ENCODE results near the gene RPS19BP1.

DNA sequence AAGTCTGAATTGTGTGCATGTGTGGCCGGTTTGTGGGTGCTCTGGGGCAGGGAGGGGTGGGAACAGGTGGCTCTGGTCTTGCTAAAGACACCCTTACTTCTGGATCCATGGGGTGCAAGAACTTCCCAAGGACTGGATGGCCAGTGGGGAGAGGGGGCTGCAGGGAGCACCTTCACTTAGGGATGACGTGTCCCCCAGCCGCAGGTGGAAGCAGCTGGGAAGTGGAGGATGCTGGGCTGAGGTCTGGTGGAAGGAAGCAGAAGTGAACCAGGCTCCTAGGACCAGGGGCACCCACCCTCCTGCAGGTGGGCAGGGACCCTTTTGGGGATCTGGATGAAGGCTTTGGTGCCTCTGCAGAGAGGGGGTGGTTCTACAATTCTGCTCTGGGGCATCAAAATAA is 40.4 kb downstream of the RPS19BP1 start:
- TF ChIP-seq YY1 (IDR thresholded peaks at IDR 0.05; ENCODE audit: extremely low read depth, insufficient replicate concordance, low read depth, low read length) (no peak), POLR2A (IDR thresholded peaks at IDR 0.05; ENCODE audit: borderline replicate concordance, extremely low read depth, insufficient read depth, insufficient read length) (no peak), CEBPB (IDR thresholded peaks at IDR 0.05; ENCODE audit: low read depth) (no peak), ELF1 (IDR thresholded peaks at IDR 0.05; ENCODE audit: borderline replicate concordance, low read depth) (no peak), POLR2AphosphoS5 (IDR thresholded peaks at IDR 0.05; ENCODE audit: low read depth, low read length) (no peak), JUND (IDR thresholded peaks at IDR 0.05) (no peak), SP1 (IDR thresholded peaks at IDR 0.05; ENCODE audit: low read depth) (no peak)
- TF ChIP-seq, protein P1, sequence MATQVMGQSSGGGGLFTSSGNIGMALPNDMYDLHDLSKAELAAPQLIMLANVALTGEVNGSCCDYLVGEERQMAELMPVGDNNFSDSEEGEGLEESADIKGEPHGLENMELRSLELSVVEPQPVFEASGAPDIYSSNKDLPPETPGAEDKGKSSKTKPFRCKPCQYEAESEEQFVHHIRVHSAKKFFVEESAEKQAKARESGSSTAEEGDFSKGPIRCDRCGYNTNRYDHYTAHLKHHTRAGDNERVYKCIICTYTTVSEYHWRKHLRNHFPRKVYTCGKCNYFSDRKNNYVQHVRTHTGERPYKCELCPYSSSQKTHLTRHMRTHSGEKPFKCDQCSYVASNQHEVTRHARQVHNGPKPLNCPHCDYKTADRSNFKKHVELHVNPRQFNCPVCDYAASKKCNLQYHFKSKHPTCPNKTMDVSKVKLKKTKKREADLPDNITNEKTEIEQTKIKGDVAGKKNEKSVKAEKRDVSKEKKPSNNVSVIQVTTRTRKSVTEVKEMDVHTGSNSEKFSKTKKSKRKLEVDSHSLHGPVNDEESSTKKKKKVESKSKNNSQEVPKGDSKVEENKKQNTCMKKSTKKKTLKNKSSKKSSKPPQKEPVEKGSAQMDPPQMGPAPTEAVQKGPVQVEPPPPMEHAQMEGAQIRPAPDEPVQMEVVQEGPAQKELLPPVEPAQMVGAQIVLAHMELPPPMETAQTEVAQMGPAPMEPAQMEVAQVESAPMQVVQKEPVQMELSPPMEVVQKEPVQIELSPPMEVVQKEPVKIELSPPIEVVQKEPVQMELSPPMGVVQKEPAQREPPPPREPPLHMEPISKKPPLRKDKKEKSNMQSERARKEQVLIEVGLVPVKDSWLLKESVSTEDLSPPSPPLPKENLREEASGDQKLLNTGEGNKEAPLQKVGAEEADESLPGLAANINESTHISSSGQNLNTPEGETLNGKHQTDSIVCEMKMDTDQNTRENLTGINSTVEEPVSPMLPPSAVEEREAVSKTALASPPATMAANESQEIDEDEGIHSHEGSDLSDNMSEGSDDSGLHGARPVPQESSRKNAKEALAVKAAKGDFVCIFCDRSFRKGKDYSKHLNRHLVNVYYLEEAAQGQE (IDR thresholded peaks at IDR 0.05; ENCODE audit: low read depth): no peak
- TF ChIP-seq, protein P2, sequence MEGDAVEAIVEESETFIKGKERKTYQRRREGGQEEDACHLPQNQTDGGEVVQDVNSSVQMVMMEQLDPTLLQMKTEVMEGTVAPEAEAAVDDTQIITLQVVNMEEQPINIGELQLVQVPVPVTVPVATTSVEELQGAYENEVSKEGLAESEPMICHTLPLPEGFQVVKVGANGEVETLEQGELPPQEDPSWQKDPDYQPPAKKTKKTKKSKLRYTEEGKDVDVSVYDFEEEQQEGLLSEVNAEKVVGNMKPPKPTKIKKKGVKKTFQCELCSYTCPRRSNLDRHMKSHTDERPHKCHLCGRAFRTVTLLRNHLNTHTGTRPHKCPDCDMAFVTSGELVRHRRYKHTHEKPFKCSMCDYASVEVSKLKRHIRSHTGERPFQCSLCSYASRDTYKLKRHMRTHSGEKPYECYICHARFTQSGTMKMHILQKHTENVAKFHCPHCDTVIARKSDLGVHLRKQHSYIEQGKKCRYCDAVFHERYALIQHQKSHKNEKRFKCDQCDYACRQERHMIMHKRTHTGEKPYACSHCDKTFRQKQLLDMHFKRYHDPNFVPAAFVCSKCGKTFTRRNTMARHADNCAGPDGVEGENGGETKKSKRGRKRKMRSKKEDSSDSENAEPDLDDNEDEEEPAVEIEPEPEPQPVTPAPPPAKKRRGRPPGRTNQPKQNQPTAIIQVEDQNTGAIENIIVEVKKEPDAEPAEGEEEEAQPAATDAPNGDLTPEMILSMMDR (IDR thresholded peaks at IDR 0.05 in 2 of 3, conservative IDR thresholded peaks at IDR 0.05 in 1 of 3; ENCODE audit: borderline replicate concordance in 1 of 3, insufficient read depth in 1 of 3, low read depth in 2 of 3, low read length in 2 of 3): no peak
